Uterus (tissue), 2 donors: ENCODE data around the gene ARAP1.

Source experiments
- CTCF ChIP-seq, 4 experiments: fragments of 200-600 bp in 2 of 4; fragments of 450-650 bp in 2 of 4; sonication (generic) in 2 of 4; IDR thresholded peaks; one replicate each; pipeline ENCODE4 v1.5.1; 2016 to 2019; ENCODE audit warnings: antibody characterized with exemption in 4 of 4, mild to moderate bottlenecking in 2 of 4, moderate library complexity in 1 of 4
- POLR2A ChIP-seq, 2 donors: fragments of 450-650 bp; IDR thresholded peaks; one replicate each; pipeline ENCODE4 v1.6.1; 2016; ENCODE audit warnings: antibody characterized with exemption in 2 of 2, mild to moderate bottlenecking in 1 of 2, moderate library complexity in 1 of 2

GRCh38 chr11:72721689-72722049, 30.5 kb downstream of the ARAP1 start:
- TF ChIP-seq CTCF (IDR thresholded peaks at IDR 0.05) (no peak), POLR2A (IDR thresholded peaks at IDR 0.05) (no peak)
